KBM-7 (cell line): ENCODE results near the gene MKRN2.
A peak's percentile ranks its signal among the peaks of the same experiment; 100 is the strongest.
"Not testable (repeated sequence)": the region's sequence is repeated elsewhere in the genome, so short reads cannot be mapped to it uniquely, and the experiment has no call there.

Source experiments
- DNase-seq: peaks from one replicate; pipeline ENCODE4 v3.0.0-alpha.2; 2015
- in situ Hi-C: fragments of 300-500 bp; cut with MboI; formaldehyde crosslinking; loops from 2 replicates; pipeline ENCODE4 v1.14.3; 2020; ENCODE audit warnings: low sequenced_read_pairs, low pct_unique_long_range_greater_than_20kb, mixed read lengths

Gene MKRN2, protein sequence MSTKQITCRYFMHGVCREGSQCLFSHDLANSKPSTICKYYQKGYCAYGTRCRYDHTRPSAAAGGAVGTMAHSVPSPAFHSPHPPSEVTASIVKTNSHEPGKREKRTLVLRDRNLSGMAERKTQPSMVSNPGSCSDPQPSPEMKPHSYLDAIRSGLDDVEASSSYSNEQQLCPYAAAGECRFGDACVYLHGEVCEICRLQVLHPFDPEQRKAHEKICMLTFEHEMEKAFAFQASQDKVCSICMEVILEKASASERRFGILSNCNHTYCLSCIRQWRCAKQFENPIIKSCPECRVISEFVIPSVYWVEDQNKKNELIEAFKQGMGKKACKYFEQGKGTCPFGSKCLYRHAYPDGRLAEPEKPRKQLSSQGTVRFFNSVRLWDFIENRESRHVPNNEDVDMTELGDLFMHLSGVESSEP

GRCh38 chr3:12556690-12557472 is at the start of gene MKRN2:
Gene MKRN2, plus strand, starts transcription at chr3:12557087. Its CDS starts 64 bp downstream, at chr3:12557151.
- DNase-seq = peak; percentile 90
- in situ Hi-C loops = no loop called here

DNA sequence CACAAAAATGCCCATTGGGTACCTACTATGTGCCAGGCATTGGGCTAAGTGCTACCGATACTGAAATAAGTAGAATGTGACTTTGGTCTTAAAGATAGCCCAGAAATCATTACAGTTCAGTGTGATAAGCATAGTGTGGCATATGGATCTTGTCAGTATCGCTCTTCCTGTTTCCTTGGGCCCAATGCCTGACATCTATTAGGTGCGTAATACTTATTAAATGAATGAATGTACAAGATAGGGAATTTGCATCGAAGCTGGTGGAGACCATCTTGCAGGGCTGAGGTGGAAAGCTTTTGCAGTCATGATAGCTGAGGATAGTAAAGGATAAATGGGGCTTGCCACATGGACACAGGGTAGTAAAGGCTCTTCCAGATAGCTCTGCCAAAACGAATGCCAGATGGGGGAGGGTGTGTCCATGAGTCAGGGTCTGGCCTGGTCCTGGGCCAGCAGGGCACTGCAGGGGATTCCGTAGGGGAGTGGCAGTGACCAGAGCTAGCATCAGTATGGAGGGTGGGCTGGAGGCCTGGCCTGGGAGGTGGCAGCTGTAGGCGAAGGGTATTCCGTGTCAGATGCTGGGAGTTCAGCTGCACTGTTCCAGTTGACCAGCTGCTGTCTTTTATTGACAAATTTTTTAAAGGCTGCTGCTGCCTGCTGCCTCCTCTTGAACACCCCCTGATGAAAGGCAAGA is 49.2 kb upstream of the MKRN2 start:
- in situ Hi-C loops = no loop called here
- no peak for DNase-seq

GRCh38 chr3:12508291-12508700 is 48.6 kb upstream of the MKRN2 start:
- no peak for DNase-seq
- in situ Hi-C loops = no loop called here

DNA sequence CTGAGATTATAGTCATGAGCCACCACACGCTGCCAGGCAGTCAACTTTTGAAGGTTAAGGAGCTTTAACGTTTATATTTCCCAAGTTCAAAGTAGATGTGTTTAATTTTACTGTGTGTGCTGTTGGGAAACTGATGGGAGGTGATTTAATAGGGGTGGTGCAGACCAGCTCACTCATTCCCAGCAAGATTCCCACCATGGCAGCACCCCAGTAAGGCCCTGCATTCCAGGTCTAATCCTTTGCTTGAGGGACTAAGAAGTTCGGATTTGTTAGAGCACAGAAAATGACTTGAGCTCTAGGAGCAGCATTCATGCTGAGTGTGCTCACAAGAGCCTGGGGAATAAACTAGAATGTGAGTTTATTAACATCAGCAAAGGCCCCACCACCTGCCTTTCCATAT is 47.4 kb upstream of the MKRN2 start:
- no peak for DNase-seq
- in situ Hi-C loops = no loop called here

DNA sequence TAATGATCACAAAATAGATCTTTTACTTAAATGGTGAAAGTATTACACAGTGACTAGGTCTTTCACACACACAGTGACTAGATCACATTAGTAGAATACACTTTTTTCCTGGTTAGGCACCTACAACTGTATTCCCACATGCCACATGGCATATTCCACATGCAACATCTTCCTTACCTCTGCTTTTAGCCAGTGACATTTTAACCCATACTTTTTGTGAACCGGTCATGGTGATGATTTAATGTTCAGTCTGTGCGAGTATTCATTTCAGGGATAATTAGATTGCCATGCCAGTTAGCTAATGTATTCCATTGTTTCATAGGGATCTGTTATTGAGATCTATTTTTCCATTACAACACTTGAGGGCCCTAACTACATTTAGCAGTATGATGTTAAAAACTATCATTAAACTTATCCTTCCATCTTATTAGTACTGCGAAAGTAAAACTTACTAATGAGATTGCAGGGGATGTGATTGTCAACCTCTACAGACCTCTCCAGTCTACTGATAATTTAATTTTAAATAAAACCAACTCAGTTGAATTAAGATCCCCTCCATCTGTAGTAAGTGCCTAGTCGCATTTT is 44.3 kb upstream of the MKRN2 start:
- in situ Hi-C loops = no loop called here
- no peak for DNase-seq

GRCh38 chr3:12513694-12514446 is 43.0 kb upstream of the MKRN2 start:
- in situ Hi-C loops = no loop called here
- DNase-seq = no peak

DNA sequence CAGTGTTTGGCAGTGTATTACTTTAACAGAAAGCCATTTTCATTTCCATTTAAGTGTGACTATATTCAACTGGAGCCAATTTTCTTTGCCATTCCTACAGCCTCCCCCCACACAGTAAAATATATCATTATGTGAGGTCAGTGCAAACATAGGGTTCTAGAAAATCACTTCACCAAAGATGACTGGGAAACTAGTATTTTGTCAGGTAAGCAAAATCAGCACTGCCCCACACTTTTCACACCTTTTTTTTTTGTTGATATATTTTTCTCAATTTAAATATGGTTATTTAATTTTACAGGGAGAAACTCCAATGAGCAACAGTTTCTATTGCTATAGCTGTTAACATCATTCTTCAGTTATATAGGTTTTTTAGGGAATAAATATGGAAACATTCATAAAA is 41.3 kb upstream of the MKRN2 start:
- DNase-seq = no peak
- in situ Hi-C loops = no loop called here

DNA sequence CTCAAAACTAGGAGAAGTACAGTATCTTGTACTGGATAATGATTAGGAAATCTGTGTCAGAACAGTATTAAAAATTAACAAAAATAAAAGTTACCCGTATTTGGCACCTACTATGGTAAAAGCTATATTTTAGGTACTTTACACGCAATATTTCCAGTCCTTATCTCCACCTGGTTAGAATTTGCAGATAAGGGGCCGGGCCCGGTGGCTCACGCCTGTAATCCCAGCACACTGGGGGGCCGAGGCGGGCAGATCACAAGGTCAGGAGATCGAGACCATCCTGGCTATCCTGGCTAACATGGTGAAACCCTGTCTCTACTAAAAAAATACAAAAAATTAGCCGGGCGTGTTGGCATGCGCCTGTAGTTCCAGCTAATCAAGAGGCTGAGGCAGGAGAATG is 40.0 kb upstream of the MKRN2 start:
- no peak for DNase-seq
- in situ Hi-C loops = no loop called here

GRCh38 chr3:12518261-12519028 is 38.4 kb upstream of the MKRN2 start:
- no peak for DNase-seq
- in situ Hi-C loops = no loop called here

DNA sequence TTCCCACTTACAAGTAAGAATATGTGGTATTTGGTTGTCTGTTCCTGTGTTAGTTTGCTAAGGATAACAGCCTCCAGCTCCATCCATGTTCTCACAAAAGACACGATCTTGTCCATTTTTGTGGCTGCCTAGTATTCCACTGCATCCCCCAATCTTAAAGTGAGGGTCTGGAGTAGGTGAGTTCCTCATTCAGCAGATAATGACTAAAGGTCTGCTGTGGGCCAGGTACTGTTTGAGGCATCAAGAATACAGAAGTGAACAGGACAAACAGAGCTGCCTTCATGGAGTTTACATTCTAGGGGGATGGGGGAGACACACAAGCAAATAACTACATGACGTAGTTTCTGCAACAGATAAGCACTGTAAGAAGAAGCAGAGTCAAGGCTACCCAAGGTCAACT is 35.9 kb upstream of the MKRN2 start:
- in situ Hi-C loops = no loop called here
- DNase-seq = no peak

GRCh38 chr3:12522721-12523120 is 34.2 kb upstream of the MKRN2 start:
- in situ Hi-C loops = no loop called here

GRCh38 chr3:12527757-12528143 is 29.1 kb upstream of the MKRN2 start:
- in situ Hi-C loops = no loop called here

More at GRCh38 chr3:12522721-12523120, 34.2 kb upstream of the MKRN2 start:
- no peak for DNase-seq

GRCh38 chr3:12532182-12532581 is 24.7 kb upstream of the MKRN2 start:
- in situ Hi-C loops = no loop called here
- no peak for DNase-seq

More at GRCh38 chr3:12527757-12528143, 29.1 kb upstream of the MKRN2 start:
- no peak for DNase-seq

GRCh38 chr3:12536423-12536822 is 20.5 kb upstream of the MKRN2 start:
- DNase-seq = no peak
- in situ Hi-C loops = no loop called here

- no peak for DNase-seq
- in situ Hi-C loops = no loop called here
These were observed 15.3 kb upstream of the MKRN2 start for GRCh38 chr3:12541625-12542024.

- DNase-seq, in situ Hi-C loops: not testable (repeated sequence)
These were observed 13.4 kb upstream of the MKRN2 start for GRCh38 chr3:12543497-12543896.

DNA sequence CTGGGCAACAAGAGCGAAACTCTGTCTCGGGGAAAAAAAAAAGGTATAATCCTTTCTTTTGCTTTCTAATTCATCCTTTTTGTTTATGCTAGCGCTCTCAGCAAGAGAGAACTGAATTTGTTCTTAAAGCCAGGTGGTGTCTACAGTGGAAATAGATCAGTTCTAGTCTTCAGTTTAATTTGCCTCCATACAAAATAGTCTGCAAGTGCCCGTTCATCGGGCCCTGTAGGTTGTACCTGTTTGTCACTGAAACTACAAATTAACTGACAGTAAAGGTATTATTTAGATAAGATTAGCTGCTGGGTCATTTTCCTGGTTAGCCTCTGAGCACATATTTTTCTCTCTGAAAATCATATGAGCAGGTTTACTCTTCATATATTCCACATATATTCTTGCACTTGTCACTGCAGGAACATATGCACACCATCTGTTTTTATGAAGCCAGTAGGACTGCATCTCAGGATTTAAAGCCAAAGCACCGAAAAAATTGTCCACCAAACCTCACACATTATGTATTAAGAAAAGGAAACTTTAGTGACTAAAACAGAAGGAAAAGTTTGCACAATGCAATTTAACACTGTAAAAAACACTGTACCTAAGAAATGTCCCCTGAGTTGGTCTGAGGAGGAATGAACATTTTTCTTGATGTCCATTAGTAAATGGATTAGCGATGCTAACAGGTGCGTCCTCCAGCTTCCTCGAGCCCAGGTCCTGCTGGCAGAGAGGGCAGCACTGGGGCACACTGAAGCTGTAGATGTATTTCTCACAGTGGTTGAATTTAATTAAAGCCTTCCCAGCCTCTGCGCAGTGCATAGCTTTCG is 12.0 kb upstream of the MKRN2 start:
- in situ Hi-C loops = no loop called here

More for the DNA sequence above, 12.0 kb upstream of the MKRN2 start:
- no peak for DNase-seq
